Effector CD4-positive, alpha-beta T cell (primary cell): ENCODE measurements around the gene COPZ1.
"Not testable (repeated sequence)": the region's sequence is repeated elsewhere in the genome, so short reads cannot be mapped to it uniquely, and the experiment has no call there.

Experiments used
- DNase-seq: peaks from one replicate; pipeline ENCODE4 v3.0.0-alpha.2; 2020

The COPZ1 gene

DNA sequence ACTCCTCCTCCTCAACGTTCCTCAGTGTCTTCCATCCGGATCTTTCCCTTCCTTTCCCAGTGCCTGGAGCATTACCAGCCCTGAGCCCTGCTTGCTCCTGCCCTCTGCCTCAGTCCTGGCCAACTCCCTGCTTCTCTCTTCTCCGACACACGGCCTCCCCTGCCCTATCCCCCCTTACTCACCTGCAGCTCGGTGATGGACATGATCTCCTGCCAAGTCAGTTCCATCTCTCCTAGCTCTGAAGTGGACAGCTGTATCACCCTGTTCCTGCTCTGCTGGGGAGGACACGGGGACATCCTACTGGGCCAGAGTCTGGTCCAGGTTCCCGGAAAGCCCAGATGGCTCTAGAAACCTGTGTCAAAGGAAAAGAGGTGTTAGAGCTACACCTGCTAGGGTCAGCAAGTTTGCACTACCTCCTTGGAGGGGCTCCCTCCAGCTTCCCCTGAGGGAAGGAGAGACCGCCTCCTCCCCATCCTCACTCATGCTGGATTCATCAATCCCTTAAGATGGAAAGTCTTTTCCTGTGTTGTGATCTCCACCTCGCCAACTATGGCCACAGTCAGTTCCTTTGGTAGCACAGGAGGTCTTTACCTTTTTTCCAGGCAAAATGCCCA lies 29.9 kb upstream of the COPZ1 start:
- no peak for DNase-seq

DNA sequence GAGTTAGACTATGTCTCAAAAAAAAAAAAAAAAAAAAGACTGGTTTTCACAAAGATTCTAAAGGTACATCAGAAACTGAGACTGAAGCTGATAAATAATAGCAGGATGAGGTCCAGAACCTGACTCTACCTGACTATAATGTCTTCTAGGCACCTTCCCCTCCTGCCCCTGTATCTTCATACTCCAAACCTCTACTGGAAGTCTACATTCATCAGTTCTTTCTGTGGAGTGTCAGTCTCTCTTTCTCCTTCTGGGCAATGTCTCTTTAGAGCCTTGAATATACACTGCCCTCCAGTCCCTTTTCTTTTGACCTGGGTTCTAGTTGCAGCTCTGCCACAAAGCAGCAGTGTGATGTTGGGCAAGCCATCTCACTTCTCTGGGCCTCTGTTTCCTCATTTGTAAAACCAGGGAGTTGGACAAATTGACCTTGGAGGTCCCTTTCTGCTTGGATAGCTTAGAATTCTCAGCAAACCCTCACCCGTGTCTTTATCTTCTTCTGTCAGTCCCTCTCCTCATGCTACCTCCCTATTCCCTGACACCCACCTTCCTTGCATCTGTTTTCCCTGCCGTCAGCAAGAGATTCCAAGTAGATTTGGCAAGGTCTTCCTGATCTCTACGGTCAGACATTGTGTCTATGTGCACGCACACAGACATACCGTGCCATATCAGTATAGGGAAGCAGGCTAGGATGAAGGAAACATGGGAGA lies 28.4 kb upstream of the COPZ1 start:
- DNase-seq, result no peak

DNA sequence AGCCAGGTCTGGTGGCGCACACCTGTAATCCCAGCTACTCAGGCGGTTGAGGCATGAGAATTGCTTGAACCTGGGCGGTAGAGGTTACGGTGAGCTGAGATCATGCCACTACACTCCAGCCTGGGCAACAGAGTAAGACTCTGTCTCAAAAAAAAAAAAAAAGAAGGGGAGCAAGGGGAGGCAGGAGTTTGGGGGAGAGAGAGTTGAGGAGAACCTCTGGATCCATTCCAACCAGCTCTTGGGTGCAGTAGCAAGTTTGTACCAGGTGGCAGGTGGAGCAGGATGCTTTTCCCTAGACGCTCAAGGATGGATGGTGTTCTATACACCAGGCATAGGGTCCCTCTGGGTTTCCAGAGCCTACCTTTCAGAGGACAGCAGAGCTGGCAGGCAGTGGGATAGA lies 26.0 kb upstream of the COPZ1 start:
- DNase-seq, result no peak

DNA sequence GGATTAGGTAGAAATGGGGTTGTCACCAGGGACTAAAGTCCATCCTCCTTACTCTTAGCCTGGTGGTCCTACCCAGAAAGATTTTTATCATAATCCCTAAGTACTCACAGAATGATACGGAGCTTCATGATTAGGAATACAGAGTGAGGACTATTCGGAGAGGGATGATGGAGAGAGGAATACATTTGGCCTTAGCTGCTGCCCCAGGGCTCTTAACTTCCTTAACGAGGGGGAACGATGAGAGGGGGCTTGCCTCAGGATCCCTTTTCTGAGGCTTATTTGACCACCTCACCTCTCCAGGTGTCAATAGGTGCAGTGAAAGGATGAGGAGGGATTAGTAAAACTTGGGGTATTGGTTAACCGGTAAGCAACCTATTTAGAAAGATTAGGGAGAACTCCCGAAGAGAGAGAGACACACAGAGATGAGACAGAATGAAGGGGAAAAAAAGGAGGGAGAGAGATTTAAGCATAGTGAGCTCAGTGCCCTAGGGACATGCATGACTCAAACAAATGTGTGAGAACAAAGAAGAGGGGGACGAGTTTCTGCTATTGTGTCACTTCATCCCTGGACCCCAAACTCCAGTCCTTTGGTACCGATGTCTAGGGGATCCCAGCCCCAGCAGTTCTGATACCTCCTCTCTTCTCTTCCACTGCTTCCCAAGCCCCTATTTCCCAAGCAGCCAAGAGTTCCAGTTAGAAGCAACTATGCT lies 25.3 kb upstream of the COPZ1 start:
- no peak for DNase-seq

DNA sequence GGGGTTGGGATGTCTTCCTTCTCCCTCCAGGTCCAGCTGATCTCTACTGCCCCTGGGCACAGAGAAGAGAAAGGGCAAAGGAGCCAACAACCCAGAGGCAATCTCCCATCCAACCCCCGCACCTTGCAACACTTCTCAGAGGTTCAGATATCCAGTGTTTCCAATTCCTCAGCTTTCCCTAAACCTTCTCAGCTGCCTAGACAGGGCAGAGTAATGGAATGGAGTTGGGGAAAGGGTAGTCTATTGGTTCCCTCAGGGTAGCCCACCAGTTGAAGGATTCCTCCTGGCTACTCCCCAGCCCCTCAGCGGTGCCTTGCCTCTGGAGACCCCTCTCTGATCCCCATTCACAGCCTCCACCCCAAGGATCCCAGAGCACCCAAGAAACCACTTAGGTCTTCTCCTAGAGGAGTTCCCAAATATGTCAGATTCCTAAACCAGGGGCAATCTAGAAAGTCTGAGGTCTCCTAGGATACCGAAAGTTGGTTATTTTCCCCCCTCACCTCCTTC lies 24.7 kb upstream of the COPZ1 start:
- DNase-seq, result no peak

DNA sequence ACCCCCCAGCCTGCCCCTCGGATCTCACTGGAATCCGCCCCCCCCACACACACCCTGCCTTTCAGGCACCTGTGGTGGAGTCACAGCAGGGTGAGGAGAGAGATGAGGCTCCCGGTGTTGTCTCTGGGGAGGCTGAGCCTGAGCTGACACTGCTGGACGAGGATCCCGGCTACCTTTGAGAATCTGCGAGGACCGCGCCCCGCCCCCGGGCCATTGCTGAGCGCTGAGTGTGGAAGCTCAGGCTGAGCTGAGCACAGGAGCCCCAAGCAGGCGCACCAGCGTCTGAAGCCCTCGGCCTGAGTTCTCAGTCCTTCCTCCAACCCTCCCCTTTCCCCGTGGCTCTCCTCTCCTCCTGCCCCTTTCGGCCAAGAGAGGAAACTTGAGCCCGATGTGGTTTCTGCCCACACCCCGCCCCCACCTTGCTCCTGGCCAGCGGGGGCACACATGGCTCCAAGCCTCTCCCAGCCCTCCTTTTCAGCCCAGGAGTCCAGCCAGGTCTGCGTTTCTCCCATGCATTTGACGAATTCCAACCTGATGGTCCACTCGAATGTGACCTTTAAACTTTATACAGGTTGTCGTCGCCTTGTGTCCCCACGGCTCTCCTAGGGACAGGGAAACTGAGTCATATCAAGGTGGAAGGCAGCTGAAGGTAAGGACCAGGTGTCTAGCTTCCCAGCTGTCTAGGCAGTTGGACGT lies 24.1 kb upstream of the COPZ1 start, which contains the start of gene NFE2:
TSS of gene NFE2 (minus strand) at position 284 of the 696 bp plus-strand sequence. CDS start 5,767 bp downstream, outside the sequence.
- DNase-seq, result no peak

DNA sequence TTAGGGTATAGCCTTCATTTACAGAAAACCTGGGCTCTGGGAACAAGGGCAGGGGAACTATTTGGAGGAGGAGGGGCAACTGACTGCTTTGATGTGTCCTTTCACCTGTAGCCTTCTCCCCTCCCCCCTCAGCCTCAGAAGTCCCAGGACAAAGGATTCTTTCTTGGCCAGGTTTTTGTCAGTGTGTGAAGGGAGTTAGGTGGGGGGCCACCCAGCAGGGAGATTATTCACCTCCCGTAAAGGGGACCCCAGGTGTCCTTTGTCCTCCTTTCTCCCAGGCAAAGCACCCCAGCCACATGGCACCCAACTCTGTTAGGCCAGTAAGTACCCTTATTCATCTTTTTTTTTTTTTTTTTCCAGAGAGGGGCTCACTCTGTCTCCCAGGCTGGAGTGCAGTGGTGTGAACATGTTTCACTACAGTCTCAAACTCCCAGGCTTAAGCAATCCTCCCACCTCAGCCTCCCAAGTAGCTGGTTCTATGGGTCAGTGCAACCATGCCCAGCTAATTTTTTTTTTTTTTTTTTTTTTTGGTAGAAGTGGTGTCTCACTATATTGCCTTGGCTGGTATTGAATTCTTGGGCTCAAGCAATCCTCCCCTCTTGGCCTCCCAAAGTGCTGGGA lies 23.4 kb upstream of the COPZ1 start:
- no peak for DNase-seq

DNA sequence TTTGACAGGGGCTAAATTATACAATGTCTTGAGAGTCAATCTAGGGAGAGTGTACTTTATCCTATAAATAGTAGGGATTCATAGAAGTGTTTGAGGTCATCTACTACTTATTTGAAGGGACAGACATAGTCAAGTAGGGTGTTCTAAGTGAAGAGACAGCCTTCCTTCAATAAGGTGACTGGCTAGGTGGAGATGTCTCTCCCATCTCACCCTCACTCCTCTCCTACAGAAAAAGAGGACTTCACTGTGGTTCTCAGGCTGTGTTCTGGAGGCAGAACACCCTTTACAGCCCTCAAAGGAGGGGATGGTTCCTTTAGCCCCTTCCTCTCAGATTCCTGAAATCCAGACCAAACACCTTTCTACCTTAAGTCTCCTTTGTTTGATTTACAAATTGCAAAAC lies 21.3 kb upstream of the COPZ1 start:
- DNase-seq, result no peak

DNA sequence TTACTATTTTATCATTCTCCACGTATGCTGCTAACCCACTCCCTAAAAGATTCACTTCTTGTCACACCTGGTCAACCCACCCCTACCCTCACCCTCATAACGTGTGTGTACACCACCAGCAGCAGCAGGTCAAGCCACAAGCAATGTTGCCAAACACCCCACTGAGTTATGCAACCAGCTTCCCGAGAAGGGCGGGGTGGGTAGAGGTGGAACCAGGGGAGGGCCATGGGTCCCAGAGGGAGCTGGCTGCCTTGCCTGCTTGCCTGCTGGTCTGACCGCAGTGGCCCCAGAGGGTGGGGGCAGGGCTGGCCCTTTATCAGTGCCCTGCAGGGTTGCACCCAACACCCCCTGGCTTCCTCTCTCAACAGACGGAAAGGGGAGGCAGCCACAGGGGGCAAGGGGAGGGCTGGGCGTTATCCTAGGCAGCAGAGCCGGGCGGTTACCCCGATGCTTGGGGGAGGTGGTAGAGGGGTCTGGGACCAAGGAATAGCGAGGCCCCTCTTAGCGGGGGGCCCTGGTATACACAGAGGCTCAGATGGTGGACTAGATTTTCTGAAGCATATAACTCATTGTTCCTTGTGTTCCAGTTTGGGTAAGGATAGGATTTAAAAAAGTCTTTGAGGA lies 20.6 kb upstream of the COPZ1 start:
- DNase-seq, result no peak

DNA sequence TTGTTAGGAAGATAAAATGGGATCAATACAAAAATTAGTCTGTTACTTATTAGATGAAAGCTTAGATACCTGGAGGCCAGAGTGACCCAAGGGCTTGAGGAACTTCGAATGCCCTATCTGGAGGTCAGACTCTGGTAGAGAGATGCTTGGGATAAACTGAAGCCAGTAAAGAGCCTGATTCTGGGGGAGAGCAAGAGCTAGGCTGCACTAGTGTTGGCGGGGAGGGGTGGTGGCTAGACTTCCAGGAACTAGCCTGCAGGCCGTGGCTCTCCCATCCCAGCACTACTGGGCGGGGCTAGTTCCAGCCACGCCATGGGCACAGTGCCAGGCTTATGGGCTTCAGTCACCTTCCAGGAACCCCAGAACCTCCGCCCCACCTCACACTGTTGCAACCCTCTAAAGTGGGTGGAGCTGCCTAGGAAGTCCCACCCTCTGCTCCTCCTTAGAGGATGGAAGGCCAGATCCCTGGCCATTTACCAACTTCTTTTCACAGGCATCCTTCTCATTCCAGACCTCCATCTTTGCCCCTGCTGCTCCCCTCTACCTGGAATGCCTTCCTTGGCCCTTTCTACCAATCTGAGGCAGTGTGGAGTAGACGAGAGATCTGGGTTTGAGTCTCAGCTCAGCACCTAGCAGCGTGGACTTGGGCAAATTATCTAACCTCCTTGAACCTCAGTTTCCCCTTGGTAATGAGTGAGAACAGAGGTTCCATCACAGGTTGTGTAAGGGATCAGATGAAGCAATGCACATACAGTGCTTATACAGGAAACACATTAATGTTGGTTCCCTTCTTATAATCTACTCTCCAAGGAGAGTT lies 17.8 kb upstream of the COPZ1 start:
- DNase-seq, result no peak

DNA sequence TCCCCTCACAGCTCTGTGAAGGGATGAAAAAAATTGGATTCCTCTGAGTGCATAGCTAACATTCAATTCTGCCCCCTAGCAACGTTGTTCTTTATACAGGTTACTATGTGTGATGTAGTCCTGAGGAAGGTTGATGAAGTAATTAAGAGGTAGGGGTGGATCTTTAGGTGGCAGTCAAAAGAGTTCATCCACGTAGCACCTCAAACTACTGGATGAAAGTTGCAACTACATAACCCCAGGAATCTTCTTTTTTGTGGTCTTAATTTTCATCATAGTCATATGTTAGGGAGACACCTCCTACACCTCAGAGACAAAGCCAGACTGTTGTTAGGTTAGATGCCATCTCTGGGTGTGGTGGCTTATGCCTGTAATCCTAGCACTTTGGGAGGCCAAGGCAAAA lies 13.9 kb upstream of the COPZ1 start:
- DNase-seq, result no peak

DNA sequence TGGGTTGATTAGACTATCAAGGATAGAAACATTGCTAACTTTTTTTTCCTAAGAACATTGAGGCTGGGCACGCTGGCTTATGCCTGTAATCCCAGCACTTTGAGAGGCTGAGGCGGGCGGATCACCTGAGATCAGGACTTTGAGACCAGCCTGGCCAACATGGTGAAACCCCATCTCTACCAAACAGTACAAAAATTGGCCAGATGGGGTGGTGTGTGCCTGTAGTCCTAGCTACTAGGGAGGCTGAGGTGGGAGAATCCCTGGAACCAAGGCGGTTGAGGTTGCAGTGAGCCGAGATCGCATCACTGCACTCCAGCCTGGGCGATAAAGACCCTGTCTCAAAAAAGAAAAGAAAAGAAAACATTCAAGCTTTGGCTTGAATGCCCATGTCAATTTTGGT lies 12.6 kb upstream of the COPZ1 start:
- DNase-seq, result not testable (repeated sequence)

DNA sequence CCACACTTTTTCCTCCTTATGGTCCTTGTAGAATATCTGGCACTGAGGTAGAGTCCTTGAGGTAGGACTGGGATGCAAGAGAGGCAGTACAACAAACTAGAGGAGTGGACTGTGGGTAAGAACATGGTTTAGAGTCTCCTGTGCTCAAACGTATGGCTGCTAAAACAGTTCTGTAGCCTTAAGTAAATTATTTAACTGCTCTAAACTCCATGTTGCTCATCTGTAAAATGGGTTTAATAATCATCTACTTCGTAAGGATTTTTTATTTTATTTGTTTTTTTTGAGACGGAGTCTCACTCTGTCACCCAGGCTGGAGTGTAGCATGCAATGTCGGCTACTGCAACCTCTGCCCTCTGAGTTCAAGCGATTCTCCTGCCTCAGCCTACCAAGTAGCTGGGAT lies 3.6 kb upstream of the COPZ1 start:
- no peak for DNase-seq

DNA sequence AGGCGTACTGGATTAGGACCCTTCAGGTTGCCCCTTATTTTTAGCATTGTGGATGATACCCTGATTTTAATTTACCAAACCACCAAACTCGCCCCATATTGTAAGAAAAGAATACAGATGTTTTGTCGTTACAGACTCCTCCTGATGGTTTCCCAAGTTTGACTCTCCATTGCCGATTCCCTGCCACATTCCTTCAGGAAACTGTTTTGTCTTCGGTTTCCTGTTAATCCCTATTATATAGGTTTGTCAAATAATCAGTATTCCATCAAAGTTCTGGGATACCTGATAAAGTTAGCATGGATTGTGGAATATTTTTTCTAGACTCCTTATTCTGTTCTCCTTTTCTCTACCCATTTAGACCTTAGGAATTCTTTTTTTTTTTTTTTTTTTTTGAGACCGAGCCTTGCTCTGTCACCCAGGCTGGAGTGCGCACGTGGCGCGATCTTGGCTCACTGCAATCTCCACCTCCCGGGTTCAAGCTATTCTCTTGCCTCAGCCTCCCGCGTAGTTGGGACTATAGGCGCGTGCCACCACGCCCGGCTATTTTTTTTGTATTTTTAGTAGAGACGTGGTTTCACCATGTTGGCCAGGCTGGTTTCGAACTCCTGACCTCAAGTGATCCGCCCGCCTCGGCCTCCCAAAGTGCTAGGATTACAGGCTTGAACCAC lies 645 bp downstream of the COPZ1 start:
- not testable (repeated sequence) for DNase-seq

DNA sequence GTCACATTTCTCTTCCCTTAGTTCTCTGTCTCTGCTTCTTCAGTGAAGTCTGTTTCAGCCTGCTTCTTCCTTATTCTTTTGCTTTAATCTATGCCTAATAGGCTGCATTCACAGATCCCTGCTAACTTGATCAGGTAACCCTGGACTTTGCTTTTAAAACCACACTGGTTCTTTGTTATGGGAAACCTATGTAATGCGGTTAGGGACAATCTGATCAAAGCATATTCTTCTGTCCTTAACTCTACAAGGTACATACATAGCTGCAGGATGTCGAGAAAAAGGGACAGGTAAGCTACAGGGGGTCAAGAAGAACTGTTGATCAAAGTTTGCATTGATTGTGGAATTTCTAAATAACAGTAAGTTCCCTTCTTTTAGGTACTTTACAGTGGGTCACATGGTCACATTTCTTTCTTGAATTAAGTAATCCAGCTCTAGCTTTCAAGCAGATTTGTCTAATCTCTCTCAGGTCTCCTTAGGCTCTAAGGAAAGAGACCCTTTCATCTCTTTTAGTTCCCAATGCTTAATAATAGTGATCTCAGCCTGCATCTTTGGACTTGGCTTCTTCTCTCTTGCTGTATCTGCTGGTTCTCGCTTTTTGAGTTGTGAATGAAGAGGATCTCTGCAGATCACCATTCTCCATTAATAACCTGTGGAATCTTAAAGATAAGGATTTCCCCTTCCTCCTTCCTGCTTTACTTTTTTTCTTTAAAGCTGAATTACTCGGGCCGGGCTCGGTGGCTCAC lies 3.8 kb downstream of the COPZ1 start:
- DNase-seq, result no peak

DNA sequence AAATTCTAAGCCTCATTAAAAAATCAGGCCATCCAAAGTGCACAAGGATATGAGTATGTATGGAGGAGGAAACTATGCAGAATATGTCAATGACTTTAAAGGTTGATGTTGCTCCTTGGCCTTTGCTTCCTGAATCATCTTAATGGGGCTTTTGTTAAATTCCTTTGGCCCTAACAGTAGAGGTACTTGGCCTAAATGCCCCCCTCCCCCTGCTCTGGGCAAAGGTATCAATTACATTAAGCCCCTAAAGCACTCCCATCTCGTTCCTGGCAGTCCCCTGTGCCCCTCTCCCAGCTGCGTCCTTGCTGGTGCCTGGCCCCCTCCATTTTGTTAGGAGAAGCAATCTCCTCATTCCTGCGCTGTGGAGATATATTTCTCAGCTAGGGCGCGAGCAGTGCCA lies 4.8 kb downstream of the COPZ1 start:
- DNase-seq, result no peak

DNA sequence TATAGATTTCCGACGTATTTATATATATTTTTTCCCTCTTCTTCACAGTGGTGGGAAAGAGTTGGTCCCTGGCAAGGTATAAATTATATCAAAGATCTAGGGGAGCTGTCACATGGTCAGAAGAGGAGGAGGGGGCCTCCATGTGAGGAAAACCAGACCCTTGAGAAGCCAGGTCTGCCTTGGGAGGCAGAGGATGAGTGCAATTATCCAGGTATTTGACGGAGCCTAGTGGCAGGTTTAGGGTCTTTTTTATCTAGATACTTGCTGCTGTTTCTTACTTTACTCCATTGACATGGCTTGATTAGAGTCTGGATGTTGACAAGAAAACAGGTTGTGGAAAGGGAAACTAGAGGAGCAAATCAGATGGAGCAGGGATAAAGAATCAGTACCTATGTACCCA lies 5.5 kb downstream of the COPZ1 start:
- no peak for DNase-seq

DNA sequence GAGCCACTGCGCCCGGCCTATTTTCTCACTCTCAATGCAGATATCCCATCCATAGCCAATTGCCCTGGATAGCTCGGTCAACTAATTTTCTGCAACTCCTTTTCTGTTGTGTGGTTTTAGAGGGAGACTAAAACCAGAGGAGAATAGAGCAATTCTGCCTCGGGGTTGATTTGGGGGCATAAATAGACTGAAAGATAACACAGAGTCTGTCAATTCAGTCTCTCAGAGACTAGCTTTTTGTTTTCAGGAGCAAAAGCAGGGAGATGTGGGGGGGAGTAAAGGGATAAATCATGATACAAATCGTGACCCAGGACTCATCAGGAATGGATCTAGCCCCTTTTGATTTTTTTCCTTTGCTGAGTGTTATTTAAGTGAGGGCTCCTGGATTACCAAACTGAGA lies 6.5 kb downstream of the COPZ1 start:
- DNase-seq, result no peak

DNA sequence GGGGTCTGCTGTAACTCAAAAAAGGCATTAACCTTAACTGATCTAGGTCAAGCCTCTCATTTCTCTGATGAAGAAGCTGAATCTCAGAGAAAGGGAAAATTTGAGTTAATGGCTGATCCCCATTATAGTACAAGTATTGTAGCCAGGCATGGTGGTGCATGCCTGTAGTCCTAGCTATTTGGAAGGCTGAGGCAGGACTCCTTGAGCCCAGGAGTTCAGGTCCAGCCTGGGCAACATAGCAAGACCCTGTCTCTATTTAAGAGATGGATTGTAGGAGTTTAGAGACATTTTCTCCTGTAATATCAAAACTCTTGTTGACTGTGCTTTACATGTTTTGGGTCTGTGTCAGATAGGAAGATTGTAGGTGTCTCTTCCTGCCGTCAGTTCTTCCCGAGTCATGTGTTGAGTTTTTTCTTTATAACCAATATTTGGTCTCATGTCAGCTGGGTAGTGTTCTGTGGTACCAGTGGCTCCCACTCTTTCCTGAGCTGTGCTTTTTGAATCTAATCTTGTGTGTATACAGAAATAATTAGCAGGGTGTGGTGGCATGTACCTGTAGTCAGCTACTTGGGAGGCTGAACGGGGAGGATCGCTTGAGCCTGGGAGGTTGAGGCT lies 8.6 kb downstream of the COPZ1 start:
- DNase-seq, result no peak
